Bronchial epithelial cell (primary cell): ENCODE results near the gene HMGXB4. TPM values are rescaled to one million over a fixed set of nuclear protein-coding genes. Genes with fewer than 3 reads are reported as not detected.

ENCODE experiments used
- DNase-seq: peaks from one replicate; pipeline ENCODE4 v3.0.0-alpha.2; 2010; ENCODE audit warnings: low read depth
- FAIRE-seq: peaks from 2 replicates; lab custom pipeline; 2011; peaks lifted over from hg19 to GRCh38; lab: Jason Lieb, UNC
- H3K27me3 ChIP-seq: 2 replicates; pipeline ENCODE4 v1.5.1; 2011; ENCODE audit warnings: low read length; ENCODE audit not compliant: control insufficient read depth, insufficient read depth
- H3K36me3 ChIP-seq: 2 replicates; pipeline ENCODE4 v1.5.1; 2011; ENCODE audit warnings: low read length; ENCODE audit not compliant: control insufficient read depth, insufficient read depth
- H3K4me3 ChIP-seq: 2 replicates; pipeline ENCODE4 v1.5.1; 2011; ENCODE audit warnings: mild to moderate bottlenecking, low read depth, low read length, control low read depth
- total RNA-seq: library from RNA; depleted of rRNA; stranded (reverse); fragments of >200 nt; gene quantifications from 2 replicates; pipeline ENCODE4 v1.2.1, GENCODE V29; 2014
- TF ChIP-seq, protein P1 (sequence below): IDR thresholded peaks from 2 replicates; pipeline ENCODE4 v1.5.1; 2011; ENCODE audit warnings: mild to moderate bottlenecking, moderate library complexity, low read length, control low read depth, inconsistent platforms; ENCODE audit not compliant: insufficient read depth, severe bottlenecking

Gene HMGXB4
- total RNA-seq, 1 donor from 2014 or later: 11.6 TPM

DNA sequence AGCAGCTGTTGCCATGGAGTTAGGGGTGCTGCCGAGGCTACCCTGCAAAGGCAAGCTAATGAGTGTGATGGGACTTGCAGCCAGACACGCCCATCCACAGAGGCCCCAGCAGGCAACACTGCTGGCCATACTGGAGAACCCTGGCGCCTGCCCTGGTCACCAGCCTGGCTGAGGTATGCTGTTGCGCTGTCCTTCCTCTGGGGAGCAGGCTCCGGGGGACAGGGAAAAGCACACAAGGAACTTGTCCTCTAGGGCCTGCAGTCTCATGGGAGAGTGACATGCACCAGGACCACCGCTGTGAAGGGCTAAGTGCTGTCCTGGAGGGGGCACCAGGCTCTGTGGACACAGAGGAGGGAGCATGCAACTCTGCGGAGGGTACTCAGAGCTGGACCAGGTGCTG lies 78.2 kb downstream of the HMGXB4 start:
- Histone ChIP-seq H3K36me3 (peaks cover 25% of the 10 kb centered on the region), H3K4me3 (no peak overlapping the region), H3K27me3 (no peaks in the 10 kb centered on the region)
- DNase-seq (no peak), FAIRE-seq (no peak)
- TF ChIP-seq, protein P1, sequence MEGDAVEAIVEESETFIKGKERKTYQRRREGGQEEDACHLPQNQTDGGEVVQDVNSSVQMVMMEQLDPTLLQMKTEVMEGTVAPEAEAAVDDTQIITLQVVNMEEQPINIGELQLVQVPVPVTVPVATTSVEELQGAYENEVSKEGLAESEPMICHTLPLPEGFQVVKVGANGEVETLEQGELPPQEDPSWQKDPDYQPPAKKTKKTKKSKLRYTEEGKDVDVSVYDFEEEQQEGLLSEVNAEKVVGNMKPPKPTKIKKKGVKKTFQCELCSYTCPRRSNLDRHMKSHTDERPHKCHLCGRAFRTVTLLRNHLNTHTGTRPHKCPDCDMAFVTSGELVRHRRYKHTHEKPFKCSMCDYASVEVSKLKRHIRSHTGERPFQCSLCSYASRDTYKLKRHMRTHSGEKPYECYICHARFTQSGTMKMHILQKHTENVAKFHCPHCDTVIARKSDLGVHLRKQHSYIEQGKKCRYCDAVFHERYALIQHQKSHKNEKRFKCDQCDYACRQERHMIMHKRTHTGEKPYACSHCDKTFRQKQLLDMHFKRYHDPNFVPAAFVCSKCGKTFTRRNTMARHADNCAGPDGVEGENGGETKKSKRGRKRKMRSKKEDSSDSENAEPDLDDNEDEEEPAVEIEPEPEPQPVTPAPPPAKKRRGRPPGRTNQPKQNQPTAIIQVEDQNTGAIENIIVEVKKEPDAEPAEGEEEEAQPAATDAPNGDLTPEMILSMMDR: no peak

DNA sequence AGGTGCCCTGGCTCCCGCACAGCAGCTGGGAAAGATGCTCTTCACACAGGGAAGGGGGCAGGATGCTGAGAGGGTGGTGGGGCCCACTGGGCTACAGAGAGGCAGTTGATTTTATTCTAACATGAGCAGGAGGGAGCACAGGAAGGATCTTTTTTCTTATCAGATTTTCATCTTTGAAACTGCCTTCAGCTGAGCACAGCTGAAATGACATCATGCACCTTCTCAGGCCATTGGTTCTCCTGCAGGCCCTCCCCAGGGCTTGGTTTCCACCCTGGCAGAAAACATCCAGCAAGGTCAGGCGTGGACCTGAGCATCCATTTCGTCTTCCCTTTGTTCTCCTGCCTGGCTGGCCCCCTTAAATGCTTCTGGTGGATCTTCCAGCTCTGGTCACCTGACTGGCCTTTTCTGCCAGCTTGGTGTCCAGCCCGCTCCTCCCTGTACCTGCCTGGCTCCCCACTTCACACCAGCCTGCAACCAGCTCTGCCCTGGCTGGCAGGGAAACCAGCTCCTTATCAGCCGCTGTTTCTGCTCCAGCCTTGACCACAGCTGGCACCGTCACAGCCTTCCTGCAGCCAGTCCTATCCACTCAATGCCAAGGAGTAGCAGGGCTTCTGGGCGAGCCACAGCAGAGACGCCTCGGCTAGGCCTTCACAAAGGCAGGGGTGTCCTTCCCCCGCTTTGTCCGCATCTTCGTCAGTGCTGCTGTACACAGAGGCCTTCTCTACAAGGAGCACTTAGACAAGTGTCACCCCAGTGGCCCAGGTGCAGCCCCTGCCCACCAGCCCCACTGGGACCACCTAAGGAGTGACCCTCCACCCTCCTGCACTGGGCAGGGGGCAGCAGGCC lies 78.9 kb downstream of the HMGXB4 start:
- no peak for FAIRE-seq
- Histone ChIP-seq H3K36me3 (peaks cover 24% of the 10 kb centered on the region), H3K27me3 (no peaks in the 10 kb centered on the region), H3K4me3 (no peak overlapping the region)
- DNase-seq: no peak
- TF ChIP-seq, protein P1: no peak

GRCh38 chr22:35337932-35338331 lies 80.6 kb downstream of the HMGXB4 start:
- TF ChIP-seq, protein P1: no peak
- Histone ChIP-seq H3K4me3 (no peak overlapping the region), H3K27me3 (no peaks in the 10 kb centered on the region), H3K36me3 (peaks cover 22% of the 10 kb centered on the region)
- DNase-seq (no peak), FAIRE-seq (no peak)

- no peak for DNase-seq
- TF ChIP-seq, protein P1: no peak
- Histone ChIP-seq H3K4me3 (no peak overlapping the region), H3K27me3 (no peaks in the 10 kb centered on the region), H3K36me3 (peaks cover 6% of the 10 kb centered on the region)
- FAIRE-seq: peak; percentile 47
Measured at GRCh38 chr22:35341090-35341874, 84.0 kb downstream of the HMGXB4 start.

DNA sequence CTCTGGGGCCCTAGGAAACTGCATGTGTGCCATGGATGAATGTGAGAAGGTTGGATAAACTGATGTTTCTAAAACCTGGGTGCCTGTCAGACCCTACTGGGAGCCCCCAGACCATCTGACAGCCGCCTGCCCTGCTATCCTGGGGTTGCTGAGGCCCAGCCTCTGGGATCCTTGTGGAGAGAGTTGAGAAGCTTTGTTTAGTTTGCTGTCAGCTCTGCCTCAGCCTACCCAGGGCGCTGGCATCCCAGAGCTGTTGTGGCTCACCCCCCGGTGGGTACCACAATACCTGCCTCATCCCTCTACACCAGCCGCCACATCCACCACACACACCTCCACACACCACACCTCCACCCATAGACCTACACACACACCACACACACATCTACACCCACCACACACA lies 85.1 kb downstream of the HMGXB4 start:
- TF ChIP-seq, protein P1: no peak
- Histone ChIP-seq H3K36me3 (peaks cover 4% of the 10 kb centered on the region), H3K4me3 (no peak overlapping the region), H3K27me3 (no peaks in the 10 kb centered on the region)
- DNase-seq: no peak
- FAIRE-seq: no peak
